ENCODE data around the gene ROBO1.

DNA sequence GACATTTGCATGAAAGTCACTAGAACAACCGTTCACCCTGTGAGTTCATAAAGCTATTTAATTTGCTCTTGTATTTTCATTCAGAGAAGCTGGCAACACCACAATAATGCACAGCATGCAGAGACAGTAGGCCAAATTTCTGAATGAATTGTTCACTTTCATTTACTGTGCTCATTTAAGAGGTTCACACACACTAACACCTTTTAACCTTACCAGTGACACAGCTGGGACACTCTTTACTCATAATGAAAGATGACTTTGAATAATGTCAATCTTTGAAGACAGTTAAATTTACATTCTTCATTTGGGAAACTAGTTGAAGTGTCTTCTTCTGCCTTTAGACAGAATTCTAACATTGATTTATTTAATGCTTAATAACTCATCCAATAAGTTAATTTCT, 95.7 kb downstream of the ROBO1 start:
- TF ChIP-seq, protein P1, sequence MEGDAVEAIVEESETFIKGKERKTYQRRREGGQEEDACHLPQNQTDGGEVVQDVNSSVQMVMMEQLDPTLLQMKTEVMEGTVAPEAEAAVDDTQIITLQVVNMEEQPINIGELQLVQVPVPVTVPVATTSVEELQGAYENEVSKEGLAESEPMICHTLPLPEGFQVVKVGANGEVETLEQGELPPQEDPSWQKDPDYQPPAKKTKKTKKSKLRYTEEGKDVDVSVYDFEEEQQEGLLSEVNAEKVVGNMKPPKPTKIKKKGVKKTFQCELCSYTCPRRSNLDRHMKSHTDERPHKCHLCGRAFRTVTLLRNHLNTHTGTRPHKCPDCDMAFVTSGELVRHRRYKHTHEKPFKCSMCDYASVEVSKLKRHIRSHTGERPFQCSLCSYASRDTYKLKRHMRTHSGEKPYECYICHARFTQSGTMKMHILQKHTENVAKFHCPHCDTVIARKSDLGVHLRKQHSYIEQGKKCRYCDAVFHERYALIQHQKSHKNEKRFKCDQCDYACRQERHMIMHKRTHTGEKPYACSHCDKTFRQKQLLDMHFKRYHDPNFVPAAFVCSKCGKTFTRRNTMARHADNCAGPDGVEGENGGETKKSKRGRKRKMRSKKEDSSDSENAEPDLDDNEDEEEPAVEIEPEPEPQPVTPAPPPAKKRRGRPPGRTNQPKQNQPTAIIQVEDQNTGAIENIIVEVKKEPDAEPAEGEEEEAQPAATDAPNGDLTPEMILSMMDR (IDR thresholded peaks at IDR 0.05; ENCODE audit: insufficient read depth, low read depth, low read length): no peak
- no peak for TF ChIP-seq EZH2 (IDR thresholded peaks at IDR 0.05; ENCODE audit: insufficient read depth, low read length)
